SK-N-SH treated with all-trans-retinoic acid at 6 μM for 48 hours (cell line): Measurements from ENCODE around the gene LAGE3.

Experiments used
- ARNTL ChIP-seq: fragments of 450-650 bp; formaldehyde crosslinking; IDR thresholded peaks from 2 replicates; pipeline ENCODE4 v1.5.0; 2020; ENCODE audit warnings: low read depth, mild to moderate bottlenecking, moderate library complexity, borderline replicate concordance
- BACH2 ChIP-seq: fragments of 250-450 bp; sonication (Bioruptor Pico); IDR thresholded peaks from 2 replicates; pipeline ENCODE4 v1.9.0; 2021; ENCODE audit warnings: mild to moderate bottlenecking, borderline replicate concordance
- CSRNP3 ChIP-seq: fragments of 250-450 bp; sonication (Bioruptor Pico); IDR thresholded peaks from 2 replicates; pipeline ENCODE4 v1.5.1; 2021; ENCODE audit warnings: mild to moderate bottlenecking, moderate library complexity
- ESRRG ChIP-seq: fragments of 250-450 bp; sonication (Bioruptor Pico); IDR thresholded peaks from 2 replicates; pipeline ENCODE4 v1.6.1; 2021; ENCODE audit warnings: mild to moderate bottlenecking
- GLIS3 ChIP-seq: fragments of 250-450 bp; sonication (Bioruptor Pico); IDR thresholded peaks from 2 replicates; pipeline ENCODE4 v1.5.0; 2020; ENCODE audit warnings: mild to moderate bottlenecking, moderate library complexity
- PATZ1 ChIP-seq: fragments of 250-450 bp; sonication (Bioruptor Pico); IDR thresholded peaks from 2 replicates; pipeline ENCODE4 v1.8.0; 2020; ENCODE audit warnings: mild to moderate bottlenecking, moderate library complexity, borderline replicate concordance
- RARB ChIP-seq: fragments of 250-450 bp; sonication (Bioruptor Pico); IDR thresholded peaks from 2 replicates; pipeline ENCODE4 v1.8.0; 2021; ENCODE audit warnings: mild to moderate bottlenecking, moderate library complexity
- SNAI2 ChIP-seq: fragments of 250-450 bp; sonication (Bioruptor Pico); IDR thresholded peaks from 2 replicates; pipeline ENCODE4 v1.5.0; 2020; ENCODE audit warnings: mild to moderate bottlenecking, moderate library complexity
- TOX ChIP-seq: fragments of 250-450 bp; sonication (Bioruptor Pico); IDR thresholded peaks from 2 replicates; pipeline ENCODE4 v1.8.0; 2021; ENCODE audit warnings: mild to moderate bottlenecking, moderate library complexity, borderline replicate concordance
- ZFP30 ChIP-seq: fragments of 450-650 bp; formaldehyde crosslinking; IDR thresholded peaks from 2 replicates; pipeline ENCODE4 v1.5.0; 2022; ENCODE audit warnings: mild to moderate bottlenecking, moderate library complexity

- TF ChIP-seq CSRNP3 (CRISPR knock-in tag) (no peak), ARNTL (CRISPR knock-in tag) (no peak), PATZ1 (CRISPR knock-in tag) (no peak), ZFP30 (CRISPR knock-in tag) (no peak), SNAI2 (CRISPR knock-in tag) (no peak), RARB (CRISPR knock-in tag) (no peak), TOX (CRISPR knock-in tag) (no peak), GLIS3 (CRISPR knock-in tag) (no peak), BACH2 (no peak), ESRRG (no peak)
Measured at GRCh38 chrX:154462396-154462795, 16.7 kb downstream of the LAGE3 start.
